ENCODE measurements around the gene TTC24.
"Not testable (repeated sequence)": the region's sequence is repeated elsewhere in the genome, so short reads cannot be mapped to it uniquely, and the experiment has no call there.

Gene TTC24

GRCh38 chr1:156555715-156556114 is 23.8 kb upstream of the TTC24 start:
- no peak for DNase-seq

- peak; percentile 59 to 85 for DNase-seq
Measured at GRCh38 chr1:156556354-156556753, 23.2 kb upstream of the TTC24 start.

- no peak for DNase-seq
Measured at GRCh38 chr1:156559086-156559796, 20.3 kb upstream of the TTC24 start.

GRCh38 chr1:156559797-156560385 is 19.6 kb upstream of the TTC24 start:
- DNase-seq: no peak

- no peak for DNase-seq
Measured at GRCh38 chr1:156560585-156561163, 18.8 kb upstream of the TTC24 start.

- DNase-seq: no peak
Measured at GRCh38 chr1:156565519-156565918, 14.0 kb upstream of the TTC24 start.

GRCh38 chr1:156566436-156566835 is 13.1 kb upstream of the TTC24 start:
- DNase-seq: no peak

GRCh38 chr1:156571261-156571852 is 8.2 kb upstream of the TTC24 start:
- DNase-seq: no peak

- DNase-seq: peak; percentile 88 to 97
Measured at GRCh38 chr1:156571919-156572662, 7.4 kb upstream of the TTC24 start, which contains the start of gene IQGAP3. Gene IQGAP3, minus strand, starts transcription at chr1:156572565. Its CDS starts 36 bp downstream, at chr1:156572529.

- DNase-seq: no peak
Measured at GRCh38 chr1:156572663-156573018, 6.9 kb upstream of the TTC24 start.

- no peak for DNase-seq
Measured at GRCh38 chr1:156574039-156574633, 5.4 kb upstream of the TTC24 start.

GRCh38 chr1:156577550-156577949 is 2.0 kb upstream of the TTC24 start:
- DNase-seq: no peak

- DNase-seq: no peak
Measured at GRCh38 chr1:156578055-156578454, 1.5 kb upstream of the TTC24 start.

GRCh38 chr1:156581661-156582387 is 2.3 kb downstream of the TTC24 start:
- DNase-seq: no peak

- no peak for DNase-seq
Measured at GRCh38 chr1:156582388-156583017, 3.0 kb downstream of the TTC24 start.

GRCh38 chr1:156583821-156584622 is 4.5 kb downstream of the TTC24 start:
- peak; percentile 83 to 94 for DNase-seq

- DNase-seq: peak; percentile 59 to 91
Measured at GRCh38 chr1:156584813-156585212, 5.3 kb downstream of the TTC24 start.

- DNase-seq: no peak
Measured at GRCh38 chr1:156586323-156586722, 6.8 kb downstream of the TTC24 start.

GRCh38 chr1:156586892-156587477 is 7.5 kb downstream of the TTC24 start:
- no peak for DNase-seq

GRCh38 chr1:156587927-156588326 is 8.4 kb downstream of the TTC24 start:
- DNase-seq: not testable (repeated sequence)

Measured in NCI-H526 (cell line).